PC-3 (cell line): Measurements from ENCODE around the gene RPL22. TPM values are rescaled to one million over a fixed set of nuclear protein-coding genes. Genes with fewer than 3 reads are reported as not detected.

Experiments used
- ATAC-seq: fragments of 200-7000 bp; cut with Tn5 transposase; 2 replicates; pipeline ENCODE4 v1.9.1; 2020; ENCODE audit warnings: mild to moderate bottlenecking, moderate library complexity
- BruUV-seq: library from RNA; stranded (reverse); fragments of 400-500 nt; replicated peaks from 2 replicates; lab custom pipeline; 2021; lab: Mats Ljungman, UMichigan
- CTCF ChIA-PET: fragments of 300-600 bp; sonication (Branson Sonifier 250); formaldehyde crosslinking; loops from one replicate; lab custom pipeline; 2022; ENCODE audit warnings: antibody characterized with exemption; lab: Charles Lee
- POLR2A ChIA-PET: fragments of 300-600 bp; sonication (Branson Sonifier 250); formaldehyde crosslinking; loops from one replicate; lab custom pipeline; 2022; ENCODE audit warnings: antibody characterized with exemption; ENCODE audit not compliant: unreplicated experiment; lab: Charles Lee
- DNase-seq: peaks from one replicate; pipeline ENCODE4 v3.0.0-alpha.2; 2015
- H2AFZ ChIP-seq: fragments of 300-600 bp; sonication (generic); 2 replicates; pipeline ENCODE4 v1.6.0; 2016; ENCODE audit warnings: antibody characterized with exemption, low read length
- H3F3A ChIP-seq: fragments of 300-600 bp; sonication (generic); one replicate; pipeline ENCODE4 v1.6.0; 2017; ENCODE audit warnings: antibody characterized with exemption, low read length, control low read depth, mild to moderate bottlenecking; ENCODE audit not compliant: unreplicated experiment
- H3K27ac ChIP-seq: fragments of 300-600 bp; sonication (generic); 2 replicates; pipeline ENCODE4 v1.5.1; 2016; ENCODE audit warnings: mild to moderate bottlenecking, low read length
- H3K27me3 ChIP-seq: fragments of 300-600 bp; sonication (generic); 2 replicates; pipeline ENCODE4 v1.6.1; 2016; ENCODE audit warnings: low read length, mixed read lengths
- H3K36me3 ChIP-seq: fragments of 300-600 bp; sonication (generic); 2 replicates; pipeline ENCODE4 v1.6.1; 2016; ENCODE audit warnings: low read depth, mixed run types, low read length, mixed read lengths
- H3K4me1 ChIP-seq: fragments of 300-600 bp; sonication (generic); 2 replicates; pipeline ENCODE4 v1.5.1; 2016; ENCODE audit warnings: low read length; ENCODE audit not compliant: insufficient read depth
- H3K4me2 ChIP-seq: fragments of 300-600 bp; sonication (generic); 2 replicates; pipeline ENCODE4 v1.6.0; 2016; ENCODE audit warnings: low read length
- H3K4me3 ChIP-seq: fragments of 300-600 bp; sonication (generic); 2 replicates; pipeline ENCODE4 v1.5.1; 2016; ENCODE audit warnings: mild to moderate bottlenecking, low read length, mixed read lengths
- H3K79me2 ChIP-seq: fragments of 300-600 bp; sonication (generic); 2 replicates; pipeline ENCODE4 v1.6.1; 2017; ENCODE audit warnings: low read length, mixed read lengths
- H3K9ac ChIP-seq: fragments of 300-600 bp; sonication (generic); 2 replicates; pipeline ENCODE4 v1.6.0; 2016; ENCODE audit warnings: mild to moderate bottlenecking, low read length
- H3K9me2 ChIP-seq: fragments of 300-600 bp; sonication (generic); replicated peaks from 2 replicates; pipeline ENCODE4 v1.6.1; 2016; ENCODE audit warnings: mixed run types, low read length, mixed read lengths
- H3K9me3 ChIP-seq: fragments of 300-600 bp; sonication (generic); 2 replicates; pipeline ENCODE4 v1.6.1; 2016; ENCODE audit warnings: low read length, mixed read lengths
- H4K20me1 ChIP-seq: fragments of 300-600 bp; sonication (generic); 2 replicates; pipeline ENCODE4 v1.6.1; 2016; ENCODE audit warnings: low read length, mixed read lengths
- EZH2 ChIP-seq: fragments of 300-600 bp; sonication (generic); IDR thresholded peaks from one replicate; pipeline ENCODE4 v1.6.1; 2017; ENCODE audit warnings: antibody characterized with exemption, mild to moderate bottlenecking, low read length; ENCODE audit not compliant: unreplicated experiment
- EZH2phosphoT487 ChIP-seq: fragments of 300-600 bp; sonication (generic); IDR thresholded peaks from 2 replicates; pipeline ENCODE4 v1.6.1; 2018; ENCODE audit warnings: mild to moderate bottlenecking, antibody characterized with exemption, low read length, borderline replicate concordance
- intact Hi-C: fragments of 100-400 bp; cut with micrococcal nuclease; formaldehyde crosslinking; loops from 2 replicates; pipeline ENCODE4 v1.9.0; 2023
- total RNA-seq: library from RNA; depleted of rRNA; stranded (reverse); fragments of >200 nt; gene quantifications from 2 replicates; pipeline ENCODE4 v1.2.3, GENCODE V29; 2014
- TF ChIP-seq, protein P1 (sequence below): fragments of 300-600 bp; sonication (generic); conservative IDR thresholded peaks from 2 replicates; pipeline ENCODE4 v1.5.1; 2017; ENCODE audit warnings: antibody characterized with exemption, low read depth, mild to moderate bottlenecking, low read length

RPL22 gene
- total RNA-seq, 1 experiment from 2014 or later: 283 TPM

DNA sequence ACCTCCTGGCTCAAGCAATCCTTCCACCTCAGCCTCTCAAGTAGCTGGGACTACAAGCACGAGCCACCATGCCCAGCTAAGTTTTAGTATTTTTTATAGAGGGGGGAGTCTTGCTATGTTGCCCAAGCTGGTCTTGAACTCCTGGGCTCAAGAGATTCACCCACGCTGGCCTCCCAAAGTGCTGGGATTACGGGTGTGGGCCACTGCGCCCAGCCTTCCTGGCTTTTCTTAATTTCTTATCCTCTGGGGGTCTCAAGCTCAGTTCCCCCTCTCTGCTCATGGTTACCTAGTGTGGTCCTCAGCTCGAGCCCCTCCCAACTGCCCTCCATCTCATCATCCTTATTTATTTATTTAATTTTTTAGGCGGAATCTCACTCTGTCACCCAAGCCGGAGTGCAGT is 2.9 kb upstream of the RPL22 start:
- H3K4me1 ChIP-seq: peaks cover 28% of the 10 kb centered on the region
- ChIA-PET POLR2A (interaction anchor here (0.6 kb wide), 1 partner anchor 191 kb away, joined by 3 read pairs; the partner anchor contains the start of gene ACOT7), CTCF (interaction anchor here (0.6 to 0.7 kb wide), 2 partner anchors 38 to 120 kb away, joined by 3 to 5 read pairs; no protein-coding TSS in a partner anchor)
- TF ChIP-seq, protein P1, sequence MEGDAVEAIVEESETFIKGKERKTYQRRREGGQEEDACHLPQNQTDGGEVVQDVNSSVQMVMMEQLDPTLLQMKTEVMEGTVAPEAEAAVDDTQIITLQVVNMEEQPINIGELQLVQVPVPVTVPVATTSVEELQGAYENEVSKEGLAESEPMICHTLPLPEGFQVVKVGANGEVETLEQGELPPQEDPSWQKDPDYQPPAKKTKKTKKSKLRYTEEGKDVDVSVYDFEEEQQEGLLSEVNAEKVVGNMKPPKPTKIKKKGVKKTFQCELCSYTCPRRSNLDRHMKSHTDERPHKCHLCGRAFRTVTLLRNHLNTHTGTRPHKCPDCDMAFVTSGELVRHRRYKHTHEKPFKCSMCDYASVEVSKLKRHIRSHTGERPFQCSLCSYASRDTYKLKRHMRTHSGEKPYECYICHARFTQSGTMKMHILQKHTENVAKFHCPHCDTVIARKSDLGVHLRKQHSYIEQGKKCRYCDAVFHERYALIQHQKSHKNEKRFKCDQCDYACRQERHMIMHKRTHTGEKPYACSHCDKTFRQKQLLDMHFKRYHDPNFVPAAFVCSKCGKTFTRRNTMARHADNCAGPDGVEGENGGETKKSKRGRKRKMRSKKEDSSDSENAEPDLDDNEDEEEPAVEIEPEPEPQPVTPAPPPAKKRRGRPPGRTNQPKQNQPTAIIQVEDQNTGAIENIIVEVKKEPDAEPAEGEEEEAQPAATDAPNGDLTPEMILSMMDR: no peak
- TF ChIP-seq EZH2phosphoT487: no peak
- TF ChIP-seq EZH2: no peak
- H3K4me2 ChIP-seq: no peak overlapping the region
- no peak overlapping the region for H3K27ac ChIP-seq
- H4K20me1 ChIP-seq: peaks cover 15% of the 10 kb centered on the region
- DNase-seq: no peak
- intact Hi-C loops: no loop called here
- H2AFZ ChIP-seq: no peak overlapping the region
- BruUV-seq: no TSS peak
- no peak overlapping the region for H3K4me3 ChIP-seq
- no peaks in the 10 kb centered on the region for H3K27me3 ChIP-seq
- no peaks in the 10 kb centered on the region for H3F3A ChIP-seq
- H3K79me2 ChIP-seq: peaks cover 49% of the 10 kb centered on the region
- no peaks in the 10 kb centered on the region for H3K9me3 ChIP-seq
- no peak for ATAC-seq
- H3K9me2 ChIP-seq: no peaks in the 10 kb centered on the region
- H3K36me3 ChIP-seq: peaks cover 6% of the 10 kb centered on the region
- H3K9ac ChIP-seq: no peak overlapping the region

- peak overlapping the region; percentile 89 for H2AFZ ChIP-seq
- ChIA-PET POLR2A (no interaction called here), CTCF (interaction anchor here (0.5 kb wide), 1 partner anchor 44 kb away, joined by 7 read pairs; no protein-coding TSS in a partner anchor)
- peaks cover 50% of the 10 kb centered on the region for H3K79me2 ChIP-seq
- H3F3A ChIP-seq: no peaks in the 10 kb centered on the region
- H3K4me3 ChIP-seq: peak overlapping the region; percentile 74
- no peak for ATAC-seq
- peak overlapping the region; percentile 98 for H3K9ac ChIP-seq
- peaks cover 21% of the 10 kb centered on the region for H3K36me3 ChIP-seq
- DNase-seq: no peak
- H3K4me1 ChIP-seq: peaks cover 26% of the 10 kb centered on the region
- BruUV-seq: no TSS peak
- intact Hi-C loops: no loop called here
- H3K27me3 ChIP-seq: no peaks in the 10 kb centered on the region
- no peaks in the 10 kb centered on the region for H3K9me3 ChIP-seq
- H4K20me1 ChIP-seq: peaks cover 30% of the 10 kb centered on the region
- H3K9me2 ChIP-seq: no peaks in the 10 kb centered on the region
- TF ChIP-seq, protein P1: no peak
- TF ChIP-seq EZH2phosphoT487 (no peak), EZH2 (no peak)
- peak overlapping the region; percentile 47 for H3K27ac ChIP-seq
- H3K4me2 ChIP-seq: peak overlapping the region; percentile 84
These were observed 904 bp upstream of the RPL22 start for GRCh38 chr1:6200188-6200809.
